ENCODE measurements around the gene LCN15.
"Not testable (repeated sequence)": the region's sequence is repeated elsewhere in the genome, so short reads cannot be mapped to it uniquely, and the experiment has no call there.

Gene LCN15, protein sequence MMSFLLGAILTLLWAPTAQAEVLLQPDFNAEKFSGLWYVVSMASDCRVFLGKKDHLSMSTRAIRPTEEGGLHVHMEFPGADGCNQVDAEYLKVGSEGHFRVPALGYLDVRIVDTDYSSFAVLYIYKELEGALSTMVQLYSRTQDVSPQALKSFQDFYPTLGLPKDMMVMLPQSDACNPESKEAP

DNA sequence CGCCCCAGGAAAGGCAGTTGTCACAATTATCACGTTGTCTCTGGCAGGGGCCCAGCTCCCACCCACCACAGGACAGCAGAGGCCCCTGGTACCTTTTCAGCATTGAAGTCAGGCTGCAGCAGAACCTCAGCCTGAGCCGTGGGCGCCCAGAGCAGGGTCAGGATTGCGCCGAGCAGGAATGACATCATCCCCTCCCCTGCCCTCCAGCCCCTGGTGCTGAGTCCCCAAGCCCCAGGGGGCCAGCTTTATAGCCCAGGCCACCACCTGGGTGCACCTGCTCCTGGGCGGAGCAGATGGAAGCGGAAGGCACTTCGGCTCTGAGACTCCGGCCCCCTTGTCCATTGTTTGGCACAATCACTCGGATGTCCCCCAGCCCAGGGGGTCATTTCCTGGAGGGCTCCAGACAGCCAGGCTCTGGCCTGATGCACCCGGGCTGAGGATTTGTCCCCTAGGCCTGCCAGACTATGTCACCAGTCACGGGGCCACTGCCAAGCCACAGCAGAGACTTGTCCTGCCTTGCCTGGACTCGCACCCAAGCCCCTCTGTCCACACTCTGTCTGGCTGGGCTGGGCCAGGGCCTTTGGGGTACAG, at the start of gene LCN15:
TSS of gene LCN15 (minus strand) at position 218 of the 591 bp plus-strand sequence. CDS start at position 188, 30 bp downstream.
- DNase-seq = no peak

DNA sequence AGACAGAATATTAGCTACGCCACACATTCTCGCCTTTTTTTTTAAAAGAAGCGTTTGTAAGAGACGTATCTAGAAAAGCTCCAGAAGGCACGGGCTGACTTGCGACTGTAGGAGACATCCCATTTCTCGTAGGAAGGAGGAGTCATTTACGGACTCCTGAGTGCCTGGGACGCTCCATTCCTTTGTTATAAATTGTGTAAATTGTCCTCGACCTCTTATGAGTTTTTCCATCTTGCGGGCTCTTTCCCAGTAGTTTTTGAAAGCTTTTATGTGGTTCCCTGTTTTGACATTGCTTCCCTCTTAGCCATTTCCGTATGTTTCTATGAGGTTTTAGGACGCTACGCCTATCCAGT, 44.5 kb upstream of the LCN15 start:
- DNase-seq = no peak

DNA sequence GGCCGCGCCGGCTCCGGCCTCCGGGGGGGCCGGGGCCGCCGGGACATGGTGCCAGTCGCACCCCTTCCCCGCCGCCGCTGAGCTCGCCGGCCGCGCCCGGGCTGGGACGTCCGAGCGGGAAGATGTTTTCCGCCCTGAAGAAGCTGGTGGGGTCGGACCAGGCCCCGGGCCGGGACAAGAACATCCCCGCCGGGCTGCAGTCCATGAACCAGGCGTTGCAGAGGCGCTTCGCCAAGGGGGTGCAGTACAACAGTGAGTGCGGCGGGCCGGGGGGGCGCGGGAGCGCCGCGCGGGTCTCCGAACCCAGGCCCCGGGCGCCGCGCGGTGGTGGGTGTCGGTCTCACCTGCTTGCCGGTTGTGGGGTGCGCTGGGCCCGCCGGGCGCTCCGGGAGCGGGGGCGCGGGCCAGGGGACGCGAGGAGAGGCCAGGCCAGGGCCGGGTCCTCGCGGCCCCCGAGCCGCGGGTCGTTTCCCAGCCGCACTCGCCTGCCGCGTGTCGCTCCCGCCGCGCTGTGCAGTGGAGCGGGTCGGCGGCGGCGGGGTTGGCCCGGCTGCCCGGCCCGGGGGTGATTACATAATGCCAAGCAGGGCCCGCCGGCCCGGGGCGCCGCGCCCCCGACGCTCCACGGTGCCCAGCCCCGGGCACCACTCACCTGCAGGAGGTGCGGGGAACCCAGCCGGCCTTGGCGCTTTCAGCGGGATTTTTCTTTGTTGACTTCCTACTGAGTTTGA, 43.9 kb upstream of the LCN15 start:
- DNase-seq = no peak

DNA sequence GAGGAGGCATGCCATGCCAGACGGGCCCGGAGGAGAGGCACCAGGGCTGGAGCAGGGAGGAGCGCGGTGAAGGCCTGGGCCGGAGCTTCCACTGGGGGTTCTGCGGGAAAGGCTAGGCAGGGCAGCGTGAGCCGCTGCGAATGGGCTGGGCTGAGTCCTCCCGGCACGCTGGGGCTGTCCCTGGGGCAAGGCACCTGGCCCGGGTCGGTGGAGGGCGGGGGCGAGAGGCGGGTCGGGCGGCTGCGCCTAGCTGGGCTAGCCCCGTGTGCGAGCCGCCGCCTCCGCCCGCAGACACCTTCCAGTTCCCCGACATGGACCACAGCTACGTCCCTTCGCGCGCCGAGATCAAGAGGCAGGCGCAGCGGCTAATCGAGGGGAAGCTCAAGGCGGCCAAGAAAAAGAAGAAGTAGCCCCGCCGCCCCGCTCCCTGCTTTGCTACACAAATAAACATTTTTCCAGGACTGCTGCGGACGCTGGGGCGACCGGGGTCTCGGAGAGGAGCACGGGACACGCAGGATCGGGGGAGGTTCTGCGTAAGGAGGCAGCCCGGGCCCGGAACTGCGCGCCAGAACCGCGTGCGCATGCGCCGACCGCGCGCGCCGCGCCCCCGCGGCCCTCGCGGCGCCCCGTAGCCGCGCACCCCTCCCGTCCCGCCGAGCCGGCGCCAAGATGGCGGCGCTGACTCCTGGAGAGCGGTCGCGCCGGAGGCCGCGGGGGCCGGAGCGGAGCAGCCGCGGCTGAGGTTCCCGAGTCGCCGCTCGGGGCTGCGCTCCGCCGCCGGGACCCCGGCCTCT, 43.2 kb upstream of the LCN15 start, which contains the start of gene RABL6:
TSS of gene RABL6 (plus strand) at position 668 of the 794 bp plus-strand sequence. CDS start 249 bp downstream, outside the sequence.
- peak; percentile 65 for DNase-seq

DNA sequence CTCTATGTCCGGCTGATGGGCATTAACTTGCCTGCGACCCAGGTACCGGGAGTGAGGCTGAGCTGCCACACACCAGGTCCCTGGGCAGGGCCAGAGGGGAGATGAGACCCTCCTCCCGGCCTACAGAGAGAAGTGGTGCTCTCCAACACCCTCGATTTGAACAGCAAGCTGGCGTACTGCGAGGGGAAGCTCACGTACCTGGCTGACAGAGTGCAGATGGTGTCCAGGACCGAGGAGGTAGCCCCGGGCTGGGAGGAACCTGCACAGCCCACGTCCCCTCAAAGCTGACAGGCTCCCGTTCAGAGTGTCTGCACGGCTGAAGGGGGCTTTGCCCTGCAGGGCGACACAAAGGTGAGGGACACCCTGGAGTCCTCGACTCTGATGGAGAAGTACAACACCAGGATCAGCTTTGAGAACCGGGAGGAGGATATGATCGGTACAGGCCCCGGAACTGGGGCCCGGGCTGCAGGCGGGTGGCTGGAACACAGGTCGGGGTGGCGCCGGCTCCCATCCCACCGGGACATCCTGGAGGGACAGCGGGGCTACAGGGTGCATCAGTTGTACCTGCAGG, 42.4 kb upstream of the LCN15 start:
- DNase-seq = no peak

DNA sequence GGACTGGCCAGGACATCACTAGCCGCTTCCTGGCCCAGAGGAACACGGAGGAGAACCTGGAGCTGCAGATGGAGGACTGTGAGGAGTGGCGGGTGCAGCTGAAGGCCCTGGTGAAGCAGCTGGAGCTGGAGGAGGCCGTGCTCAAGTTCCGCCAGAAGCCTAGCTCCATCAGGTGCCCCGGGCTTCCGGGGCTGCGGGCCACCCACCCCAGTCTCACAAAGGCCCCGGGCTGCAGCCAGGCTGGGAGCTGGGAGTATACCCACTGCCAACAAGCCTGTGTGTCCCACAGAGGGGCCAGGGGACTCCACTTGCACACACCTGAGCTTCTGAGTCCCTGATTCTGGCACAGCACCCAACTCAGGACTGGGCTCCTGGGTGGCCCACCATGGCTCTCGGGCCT, 41.7 kb upstream of the LCN15 start:
- no peak for DNase-seq

DNA sequence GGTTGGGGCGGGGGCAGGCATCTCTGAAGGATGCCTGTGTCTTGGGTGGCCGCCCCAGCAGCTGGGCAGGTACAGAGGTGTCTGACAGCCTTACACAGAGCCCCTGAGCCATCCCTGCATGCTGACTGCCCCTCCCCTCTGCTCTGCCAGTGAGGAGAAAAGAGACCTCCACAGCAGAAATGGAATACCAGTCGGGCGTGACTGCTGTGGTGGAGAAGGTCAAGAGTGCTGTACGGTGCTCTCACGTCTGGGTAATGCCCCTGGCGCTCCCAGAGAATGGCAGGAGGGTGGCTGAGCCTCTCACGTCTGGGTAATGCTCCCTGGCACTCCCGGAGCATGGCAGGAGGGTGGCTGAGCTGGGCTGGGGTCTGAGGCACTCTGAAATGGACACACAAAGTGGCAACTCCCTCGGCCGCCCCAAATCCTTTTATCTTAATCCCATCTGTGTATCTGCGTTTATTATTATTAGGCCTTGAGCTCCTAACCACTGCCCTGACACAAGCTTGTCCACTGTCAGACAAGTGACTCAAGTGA, 41.0 kb upstream of the LCN15 start:
- no peak for DNase-seq

DNA sequence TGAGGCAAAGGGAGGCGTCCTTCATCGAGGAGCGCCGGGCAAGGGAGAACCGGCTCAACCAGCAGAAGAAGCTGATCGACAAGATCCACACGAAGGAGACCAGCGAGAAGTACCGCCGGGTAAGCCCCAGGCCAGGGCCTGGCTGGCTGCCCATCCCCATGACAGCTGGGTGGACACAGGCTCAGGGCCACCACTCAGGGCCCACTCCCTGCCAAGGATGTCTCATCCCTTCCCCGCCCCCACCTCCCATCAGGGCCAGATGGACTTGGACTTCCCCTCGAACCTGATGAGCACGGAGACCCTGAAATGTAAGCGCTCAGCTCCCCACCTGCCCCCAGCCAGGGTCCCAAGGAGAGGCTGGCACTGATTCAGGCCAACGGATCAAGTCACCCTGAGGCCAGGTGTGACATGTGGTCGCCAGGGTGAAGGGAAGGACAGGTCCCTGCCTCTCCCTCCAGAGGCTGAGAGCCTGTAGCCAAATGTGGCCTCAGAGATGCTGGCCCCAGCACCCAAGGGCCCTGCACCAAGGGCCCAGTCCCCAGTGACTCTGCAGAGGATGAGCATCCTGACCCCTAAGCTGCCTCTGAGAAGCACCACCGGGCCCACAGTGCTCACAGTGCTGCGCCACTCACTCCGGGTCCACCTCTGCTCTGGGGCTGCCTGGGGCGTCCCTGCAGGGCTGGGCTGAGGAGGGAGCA, 40.3 kb upstream of the LCN15 start:
- no peak for DNase-seq

DNA sequence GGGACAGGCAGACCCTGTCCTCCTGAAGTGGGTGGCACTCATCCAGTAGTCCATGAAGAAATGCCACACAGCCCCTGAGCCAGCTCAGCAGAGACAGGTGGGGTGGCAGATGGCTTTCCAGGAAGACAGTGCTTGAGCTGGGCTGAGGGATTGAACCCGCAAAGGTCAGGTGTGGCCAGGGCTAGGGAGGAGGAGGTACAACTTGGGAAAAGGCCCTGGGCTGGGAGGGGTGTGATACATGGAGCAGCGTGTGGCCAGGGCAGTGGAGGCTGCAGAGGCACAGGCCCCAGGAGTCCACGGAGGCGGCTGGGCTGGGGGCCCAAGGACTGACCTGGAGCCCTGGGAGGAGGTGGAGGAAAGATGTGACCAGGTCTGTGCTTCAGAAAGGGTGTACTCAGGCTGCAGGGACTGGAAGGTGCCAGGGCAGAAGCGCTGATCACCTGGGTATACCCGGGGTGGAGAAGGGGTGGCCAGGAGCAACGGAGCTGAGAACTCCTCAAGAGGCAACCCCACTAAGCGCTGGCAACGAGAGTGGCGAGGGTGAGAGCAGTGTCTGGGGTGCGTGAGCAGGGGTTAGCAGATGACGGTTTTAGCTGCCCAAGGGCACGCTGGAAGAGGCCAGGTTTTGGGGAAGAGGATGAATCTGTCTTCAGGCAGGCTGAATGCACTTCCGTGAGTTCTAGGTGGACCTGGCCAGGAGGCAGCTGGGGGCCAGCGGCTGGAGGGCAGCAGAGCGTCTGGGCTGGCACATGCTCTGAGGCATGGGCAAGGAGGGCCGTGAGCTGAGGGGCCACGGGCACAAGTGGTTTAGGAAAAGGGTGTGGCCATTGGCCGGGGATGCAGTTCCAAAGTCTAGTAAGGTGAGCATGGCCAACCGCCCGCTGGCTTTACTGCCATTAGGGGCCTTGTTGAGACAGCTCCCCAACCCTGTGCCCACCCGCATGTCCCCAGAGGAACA, 39.5 kb upstream of the LCN15 start:
- DNase-seq = no peak

DNA sequence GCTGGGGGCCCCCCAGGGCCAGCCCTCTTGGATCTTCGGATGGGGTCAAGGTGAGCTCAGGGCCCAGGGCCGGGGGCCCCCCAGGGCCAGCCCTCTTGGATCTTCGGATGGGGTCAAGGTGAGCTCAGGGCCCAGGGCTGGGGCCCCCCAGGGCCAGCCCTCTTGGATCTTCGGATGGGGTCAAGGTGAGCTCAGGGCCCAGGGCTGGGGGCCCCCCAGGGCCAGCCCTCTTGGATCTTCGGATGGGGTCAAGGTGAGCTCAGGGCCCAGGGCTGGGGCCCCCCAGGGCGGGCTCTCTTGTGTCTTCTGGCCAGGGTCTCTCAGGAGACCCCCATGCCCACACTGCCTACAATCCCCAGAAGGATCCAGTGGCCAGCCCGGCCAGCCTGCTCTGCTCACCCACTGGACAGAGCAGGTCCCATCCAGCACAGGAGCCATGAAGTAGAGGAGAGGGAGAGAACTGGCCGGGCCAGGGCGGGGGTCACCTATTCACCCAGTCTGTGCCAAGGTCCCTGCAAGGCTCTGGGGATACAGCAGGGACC, 38.8 kb upstream of the LCN15 start:
- not testable (repeated sequence) for DNase-seq

DNA sequence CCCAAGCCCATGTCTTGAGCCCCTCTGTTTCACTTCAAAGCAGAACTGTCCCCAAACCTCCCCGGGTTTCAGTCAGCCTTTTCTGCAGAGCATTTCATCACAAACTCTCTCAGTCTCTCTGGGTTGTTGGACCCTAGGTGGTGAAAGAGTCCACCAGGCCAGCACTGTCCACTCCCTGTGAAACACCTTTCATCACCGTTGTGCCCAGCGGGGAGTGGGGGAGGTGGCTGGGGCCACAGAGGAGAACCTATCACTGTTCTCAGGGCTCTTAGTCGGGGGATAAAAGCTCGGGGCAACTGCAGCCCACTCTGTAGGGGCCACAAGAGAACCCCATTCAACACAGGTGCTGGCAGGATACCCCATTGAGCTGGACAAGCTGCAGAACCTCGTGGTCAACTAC, 38.0 kb upstream of the LCN15 start:
- DNase-seq = no peak

DNA sequence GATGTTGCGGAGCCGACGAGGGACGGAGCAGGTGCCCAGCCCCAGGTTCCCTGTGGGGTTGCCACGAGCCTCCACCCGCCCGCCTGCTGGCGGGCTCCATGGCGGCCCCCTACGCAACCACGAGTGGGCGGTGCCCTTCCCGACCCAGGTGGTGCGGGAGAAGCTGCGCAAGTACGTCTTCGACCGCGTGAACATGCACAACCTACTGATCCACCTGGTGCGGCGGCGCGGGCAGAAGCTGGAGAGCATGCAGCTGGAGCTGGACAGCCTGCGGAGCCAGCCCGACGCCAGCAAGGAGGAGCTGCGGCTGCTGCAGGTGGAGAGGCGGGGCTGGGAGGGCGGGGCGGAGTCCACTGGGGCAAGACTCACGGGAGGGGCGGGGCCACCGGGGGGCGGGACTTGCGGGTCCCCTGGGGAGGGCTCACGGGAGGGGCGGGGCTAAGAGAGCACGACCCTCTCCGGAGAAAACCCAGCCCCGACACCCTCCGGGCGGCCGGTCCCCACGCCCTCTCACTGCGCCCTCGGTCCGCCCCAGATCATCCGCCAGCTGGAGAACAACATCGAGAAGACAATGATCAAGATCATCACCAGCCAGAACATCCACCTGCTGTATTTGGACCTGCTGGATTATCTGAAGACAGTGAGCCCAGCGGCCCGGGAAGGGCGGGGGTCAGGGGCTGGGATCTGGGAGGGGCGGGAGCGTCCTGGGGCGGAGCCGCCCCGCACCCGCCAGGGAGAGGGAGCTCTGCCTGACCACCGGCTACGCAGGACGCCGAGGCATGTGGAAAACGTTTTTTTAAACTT, 35.7 kb upstream of the LCN15 start:
- DNase-seq = peak; percentile 90

DNA sequence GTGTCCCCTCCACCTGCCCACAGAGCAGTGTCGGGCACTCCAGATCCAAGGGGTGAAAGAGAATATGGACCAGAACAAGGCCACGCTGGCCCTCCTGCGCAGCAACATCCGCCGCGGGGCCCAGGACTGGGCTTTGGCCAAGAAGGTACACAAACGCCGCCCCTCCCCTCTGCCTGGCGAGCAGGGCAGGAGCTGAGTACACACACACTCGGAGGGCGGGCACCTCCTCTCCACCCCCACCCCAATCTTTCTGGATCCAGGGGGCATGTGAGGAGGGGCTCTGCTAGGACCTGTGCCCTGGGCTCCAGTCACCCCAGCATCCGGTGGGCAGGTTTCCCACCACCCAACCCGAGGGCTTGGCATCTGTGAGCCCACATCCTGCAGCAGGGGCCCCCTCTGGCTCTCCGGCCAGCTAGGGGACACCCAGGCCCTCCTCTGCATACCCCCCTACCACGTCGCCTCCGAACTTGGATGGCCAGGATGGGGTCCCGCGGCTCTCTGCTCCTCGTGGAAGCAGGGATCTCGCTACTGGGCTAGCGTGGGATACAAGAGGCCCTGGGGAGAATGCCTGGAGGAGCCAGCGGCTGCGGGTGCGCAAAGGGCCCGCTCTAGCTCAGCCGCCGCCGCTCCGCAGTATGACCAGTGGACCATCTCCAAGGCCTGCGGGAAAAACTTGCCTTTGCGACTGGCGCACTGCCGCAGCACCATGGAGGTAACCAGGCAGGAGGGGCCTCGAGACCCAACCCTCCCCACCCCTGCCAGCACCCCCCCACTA, 34.9 kb upstream of the LCN15 start:
- peak; percentile 31 for DNase-seq

DNA sequence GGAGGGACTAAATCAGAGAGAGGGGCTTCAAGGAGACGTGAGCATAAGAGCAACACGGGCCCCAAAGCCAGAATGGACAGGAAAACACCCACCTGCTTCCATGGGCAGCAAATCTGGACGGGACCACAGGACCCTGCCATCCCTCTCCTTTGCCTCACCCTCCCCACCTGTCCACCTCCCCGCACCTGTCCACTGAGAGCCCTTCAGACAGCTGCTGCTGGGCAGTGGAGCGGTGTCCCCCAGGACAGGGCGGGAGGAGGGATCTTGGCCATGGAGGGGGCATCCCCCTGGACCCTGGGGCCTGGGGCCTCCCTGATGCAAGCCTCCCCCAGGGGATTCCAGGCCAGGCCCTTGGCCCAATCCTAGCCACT, 34.4 kb upstream of the LCN15 start:
- DNase-seq = no peak

DNA sequence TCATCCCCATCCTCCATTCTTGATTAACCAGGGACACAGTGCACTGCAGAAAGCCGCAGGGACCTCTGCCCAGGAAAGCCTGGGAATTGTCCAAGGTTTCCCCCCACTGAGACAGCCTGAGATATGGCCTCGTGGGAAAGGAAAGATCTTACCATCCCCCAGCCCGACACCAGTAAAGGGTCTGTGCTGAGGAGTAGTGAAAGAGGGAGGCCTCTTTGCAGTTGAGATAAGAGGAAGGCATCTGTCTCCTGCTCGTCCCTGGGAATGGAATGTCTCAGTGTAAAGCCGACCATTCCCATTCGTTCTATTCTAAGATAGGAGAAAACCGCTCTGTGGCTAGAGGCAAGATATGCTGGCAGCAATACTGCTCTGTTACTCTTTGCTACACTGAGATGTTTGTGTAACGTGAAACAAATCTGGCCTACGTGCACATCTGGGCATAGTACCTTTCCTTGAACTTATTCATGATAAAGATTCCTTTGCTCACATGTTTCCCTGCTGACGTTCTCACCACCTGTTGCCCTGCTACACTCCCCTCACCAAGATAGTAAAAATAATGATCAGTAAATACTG, 32.5 kb upstream of the LCN15 start:
- DNase-seq = not testable (repeated sequence)

DNA sequence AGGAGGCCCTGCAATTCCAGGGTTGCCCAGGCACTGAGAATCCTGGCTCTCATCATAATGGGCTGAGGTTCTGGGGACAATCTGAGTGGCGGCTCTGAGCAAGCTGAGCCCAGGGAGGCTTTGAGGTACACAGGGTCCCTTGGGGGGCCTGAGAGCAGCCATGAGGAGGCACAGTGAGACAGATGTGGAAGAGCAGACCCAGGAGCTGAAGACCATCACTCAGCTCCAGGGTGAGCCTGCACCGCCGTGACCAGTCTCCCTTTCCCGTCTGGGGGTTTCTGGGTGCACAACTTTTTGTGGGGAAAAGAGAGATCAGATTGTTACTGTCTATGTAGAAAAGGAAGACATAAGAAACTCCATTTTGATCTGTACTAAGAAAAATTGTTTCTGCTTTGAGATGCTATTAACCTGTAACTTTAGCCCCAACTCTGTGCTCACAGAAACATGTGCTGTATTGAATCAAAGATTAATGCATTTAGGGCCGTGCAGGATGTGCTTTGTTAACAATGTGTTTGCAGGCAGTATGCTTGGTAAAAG, 32.0 kb upstream of the LCN15 start, which contains the start of gene CCDC183:
TSS of gene CCDC183 (plus strand) at position 101 of the 537 bp plus-strand sequence. CDS start at position 161, 60 bp downstream.
- no peak for DNase-seq

DNA sequence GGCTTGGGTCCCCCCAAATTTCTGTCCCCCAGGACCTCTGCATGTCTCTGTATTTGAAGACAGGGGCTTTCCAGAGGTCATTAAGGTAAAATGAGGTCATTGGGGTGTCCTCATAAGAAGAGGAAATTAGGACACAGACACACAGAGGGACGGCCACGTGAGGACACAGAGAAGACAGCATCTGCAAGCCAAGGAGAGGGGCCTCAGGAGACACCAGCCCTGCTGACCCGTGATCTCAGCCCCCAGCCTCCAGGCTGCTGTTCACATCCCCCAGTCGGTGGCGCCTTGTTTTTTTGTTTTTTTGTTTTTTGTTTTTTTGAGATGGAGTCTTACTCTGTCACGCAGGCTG, 30.7 kb upstream of the LCN15 start:
- DNase-seq = no peak

DNA sequence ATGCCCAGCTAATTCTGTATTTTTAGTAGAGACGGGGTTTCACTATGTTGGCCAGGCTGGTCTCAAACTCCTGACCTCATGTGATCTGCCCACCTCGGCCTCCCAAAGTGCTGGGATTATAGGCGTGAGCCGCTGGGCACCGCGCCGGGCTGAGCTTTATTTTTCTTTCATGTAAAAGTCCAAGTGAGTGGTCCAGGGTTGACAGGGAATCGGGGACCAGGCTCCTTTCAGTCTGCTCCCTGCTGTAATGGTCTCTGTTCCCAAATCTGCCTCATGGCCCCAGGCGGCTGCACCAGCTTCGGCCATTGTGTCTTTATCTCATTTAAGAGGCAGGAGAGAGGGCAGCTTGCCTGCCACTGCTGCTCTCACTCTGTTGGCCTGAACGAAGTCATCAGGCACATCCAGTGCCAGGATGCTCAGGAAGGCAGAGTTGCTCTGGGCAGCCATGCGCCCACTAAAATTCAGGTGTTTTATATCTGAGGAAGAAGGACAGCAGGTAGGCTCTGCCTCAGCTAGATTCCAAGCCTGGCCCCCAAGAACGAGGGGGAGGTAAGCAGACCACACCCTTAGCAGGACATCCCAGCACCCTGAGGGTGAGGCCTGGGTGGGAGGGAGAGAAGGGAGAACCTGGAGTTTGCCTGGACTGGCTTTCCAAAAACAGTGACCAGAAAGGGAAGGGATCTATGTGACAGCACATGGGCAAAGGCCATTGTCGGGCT, 30.1 kb upstream of the LCN15 start:
- no peak for DNase-seq

Measured in NCI-H1105 (cell line).